ENCODE data around the gene SDK1. TPM values are rescaled to one million over a fixed set of nuclear protein-coding genes. Genes with fewer than 3 reads are reported as not detected.

SDK1 gene
- total RNA-seq, 4 donors from 2014 or later = 3.7 to 80.9 (median 13.1) TPM

- Histone ChIP-seq H3K4me3 (no peak overlapping the region), H3K4me1 (no peaks in the 10 kb centered on the region), H3K27ac (no peak overlapping the region), H3K9me3 (no peaks in the 10 kb centered on the region), H3K36me3 (no peaks in the 10 kb centered on the region), H3K27me3 (no peaks in the 10 kb centered on the region)
- DNase-seq = no peak
- TF ChIP-seq CTCF (IDR thresholded peaks at IDR 0.05) (no peak), POLR2A (IDR thresholded peaks at IDR 0.05) (no peak)
These were observed 37.1 kb downstream of the SDK1 start for GRCh38 chr7:3338161-3338560.

GRCh38 chr7:3345699-3346481 is 44.8 kb downstream of the SDK1 start:
- Histone ChIP-seq H3K36me3 (no peaks in the 10 kb centered on the region), H3K4me3 (no peak overlapping the region), H3K4me1 (no peaks in the 10 kb centered on the region), H3K27me3 (no peaks in the 10 kb centered on the region), H3K9me3 (no peaks in the 10 kb centered on the region), H3K27ac (no peak overlapping the region)
- TF ChIP-seq CTCF (IDR thresholded peaks at IDR 0.05) = no peak
- TF ChIP-seq POLR2A (IDR thresholded peaks at IDR 0.05) = no peak
- no peak for DNase-seq

- H3K9me3 ChIP-seq = no peaks in the 10 kb centered on the region
- H3K4me1 ChIP-seq = no peaks in the 10 kb centered on the region
- TF ChIP-seq CTCF (IDR thresholded peaks at IDR 0.05) (no peak), POLR2A (IDR thresholded peaks at IDR 0.05) (no peak)
- H3K4me3 ChIP-seq = no peak overlapping the region
- DNase-seq = no peak
- no peaks in the 10 kb centered on the region for H3K36me3 ChIP-seq
- H3K27ac ChIP-seq = no peak overlapping the region
- no peaks in the 10 kb centered on the region for H3K27me3 ChIP-seq
These were observed 48.1 kb downstream of the SDK1 start for GRCh38 chr7:3349126-3349525.

GRCh38 chr7:3356173-3356572 is 55.1 kb downstream of the SDK1 start:
- Histone ChIP-seq H3K4me1 (no peaks in the 10 kb centered on the region), H3K27ac (no peak overlapping the region), H3K4me3 (no peak overlapping the region), H3K27me3 (no peaks in the 10 kb centered on the region), H3K9me3 (no peaks in the 10 kb centered on the region), H3K36me3 (no peaks in the 10 kb centered on the region)
- DNase-seq = no peak
- TF ChIP-seq CTCF (IDR thresholded peaks at IDR 0.05) = no peak
- TF ChIP-seq POLR2A (IDR thresholded peaks at IDR 0.05) = no peak

- H3K27ac ChIP-seq = no peak overlapping the region
- no peaks in the 10 kb centered on the region for H3K9me3 ChIP-seq
- TF ChIP-seq CTCF (IDR thresholded peaks at IDR 0.05) (no peak), POLR2A (IDR thresholded peaks at IDR 0.05) (no peak)
- H3K4me1 ChIP-seq = no peaks in the 10 kb centered on the region
- no peaks in the 10 kb centered on the region for H3K27me3 ChIP-seq
- H3K36me3 ChIP-seq = no peaks in the 10 kb centered on the region
- DNase-seq = no peak
- H3K4me3 ChIP-seq = no peak overlapping the region
These were observed 57.9 kb downstream of the SDK1 start for GRCh38 chr7:3358991-3359390.
